Measurements from ENCODE around the gene CRIM1.

CRIM1 gene

GRCh38 chr2:36397728-36398413 is 42.3 kb downstream of the CRIM1 start:
- DNase-seq (ENCODE audit: low read depth): no peak

- DNase-seq (ENCODE audit: low read depth): no peak
Measured at GRCh38 chr2:36399050-36399449, 43.5 kb downstream of the CRIM1 start.

DNA sequence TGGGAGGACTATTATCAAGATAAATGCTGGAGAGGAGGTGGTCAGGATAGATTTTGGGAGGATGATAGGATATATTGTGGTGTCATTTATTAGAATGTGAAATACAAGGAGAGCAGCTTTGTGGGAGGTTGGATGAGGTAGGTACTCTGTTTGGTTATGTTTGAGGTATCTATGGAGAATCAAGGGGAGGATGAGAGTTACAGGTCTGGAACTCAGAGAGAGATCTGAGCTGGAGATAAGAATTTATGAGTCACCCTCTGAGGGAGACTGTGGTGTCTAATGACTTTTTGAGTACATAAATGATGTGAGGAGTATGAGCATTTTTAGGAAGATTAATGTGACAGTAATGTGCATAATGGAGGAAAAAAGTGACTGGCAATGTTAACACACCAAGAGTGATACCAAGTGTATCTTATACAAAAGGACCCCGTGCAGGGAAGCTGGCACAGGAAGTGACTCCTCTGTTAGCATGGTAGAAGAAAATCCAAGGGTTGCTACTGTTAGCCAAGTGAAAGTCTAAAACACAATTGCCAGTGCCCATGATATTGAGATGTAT is 48.2 kb downstream of the CRIM1 start:
- DNase-seq (ENCODE audit: low read depth): no peak

DNA sequence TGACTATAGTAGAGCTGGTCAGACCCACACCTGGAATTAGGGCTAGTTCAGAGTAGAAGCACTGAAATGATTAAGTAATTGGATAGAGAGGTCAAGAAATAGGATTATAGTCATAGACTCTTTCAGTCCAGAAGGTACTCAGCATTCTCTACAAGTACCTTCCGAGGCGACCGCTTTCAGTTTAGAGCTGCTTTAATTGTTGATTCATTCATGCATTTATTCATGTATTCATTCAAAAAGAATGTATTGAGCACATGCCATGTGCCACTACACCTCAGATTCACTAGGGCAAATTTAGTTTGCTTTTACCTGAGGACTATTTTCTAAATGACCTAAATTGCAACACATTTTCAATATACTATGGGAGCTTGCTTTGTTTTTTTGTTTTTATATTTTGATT is 48.7 kb downstream of the CRIM1 start:
- DNase-seq (ENCODE audit: low read depth): no peak

DNA sequence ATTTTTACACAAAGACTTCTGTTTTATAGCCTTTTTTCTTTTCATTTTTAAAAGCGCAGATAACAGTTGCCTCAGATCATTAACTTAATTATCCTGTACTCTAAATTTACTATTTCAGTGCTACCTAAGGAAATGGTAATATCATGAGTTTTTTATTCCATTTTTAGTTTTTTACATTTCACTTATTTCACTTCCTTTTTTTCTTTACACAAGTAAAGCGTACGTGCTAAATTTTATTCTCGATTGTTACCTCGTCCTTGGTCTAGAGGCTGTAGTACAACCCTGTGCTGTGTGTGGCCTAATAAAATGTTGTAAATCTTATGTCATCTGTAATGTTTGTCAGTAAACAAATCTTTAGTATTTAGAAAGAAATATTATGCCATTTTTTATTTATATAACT is 49.2 kb downstream of the CRIM1 start:
- DNase-seq (ENCODE audit: low read depth): no peak

GRCh38 chr2:36405183-36405582 is 49.6 kb downstream of the CRIM1 start:
- no peak for DNase-seq (ENCODE audit: low read depth)

GRCh38 chr2:36406296-36406695 is 50.7 kb downstream of the CRIM1 start:
- no peak for DNase-seq (ENCODE audit: low read depth)

- no peak for DNase-seq (ENCODE audit: low read depth)
Measured at GRCh38 chr2:36407413-36407812, 51.8 kb downstream of the CRIM1 start.

- DNase-seq (ENCODE audit: low read depth): no peak
Measured at GRCh38 chr2:36408198-36408703, 52.7 kb downstream of the CRIM1 start.

GRCh38 chr2:36409335-36409734 is 53.8 kb downstream of the CRIM1 start:
- no peak for DNase-seq (ENCODE audit: low read depth)

GRCh38 chr2:36409935-36410334 is 54.4 kb downstream of the CRIM1 start:
- no peak for DNase-seq (ENCODE audit: low read depth)

- DNase-seq (ENCODE audit: low read depth): no peak
Measured at GRCh38 chr2:36410681-36411080, 55.1 kb downstream of the CRIM1 start.

DNA sequence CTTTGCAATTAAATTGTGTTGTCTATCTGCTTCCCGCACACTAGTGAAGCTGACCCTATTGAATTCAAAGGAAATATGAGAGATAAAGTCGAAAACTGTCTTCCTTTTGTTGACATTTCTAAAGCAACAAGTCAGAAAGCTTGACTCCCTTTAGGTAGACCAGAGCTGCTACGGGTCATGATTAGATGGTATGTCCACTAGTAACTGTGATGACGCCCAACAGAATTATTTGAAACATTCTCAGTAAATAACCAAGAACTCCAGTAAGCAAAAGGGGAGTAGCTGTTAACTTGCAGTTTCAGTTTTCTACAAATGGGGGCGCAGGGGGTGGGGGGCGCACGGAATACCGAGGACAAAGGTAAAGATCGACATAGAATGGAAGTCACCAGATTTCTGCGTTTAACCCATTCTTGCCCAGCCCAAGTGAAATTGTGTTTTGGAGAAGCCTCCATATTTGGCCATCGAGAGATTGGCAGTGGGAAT is 56.4 kb downstream of the CRIM1 start:
- DNase-seq (ENCODE audit: low read depth): no peak

DNA sequence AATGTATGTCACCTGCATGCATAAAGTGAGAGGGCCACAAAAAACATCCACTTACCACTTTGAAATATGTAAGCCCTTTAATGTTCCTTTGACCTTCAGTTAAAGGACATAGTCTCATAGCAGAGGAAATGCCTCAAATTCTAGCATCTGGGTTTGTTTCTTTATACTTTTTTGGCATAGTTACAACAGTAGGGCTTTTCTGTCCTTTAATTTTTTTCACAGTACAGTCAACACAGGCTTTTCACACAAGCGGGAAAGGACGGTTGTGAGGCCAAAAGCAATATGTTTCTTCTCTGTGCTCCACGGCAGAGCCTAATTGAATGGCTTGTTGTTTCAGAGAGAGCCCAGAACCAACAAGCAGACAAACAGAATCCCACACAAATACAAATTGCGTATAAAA is 57.6 kb downstream of the CRIM1 start:
- no peak for DNase-seq (ENCODE audit: low read depth)

DNA sequence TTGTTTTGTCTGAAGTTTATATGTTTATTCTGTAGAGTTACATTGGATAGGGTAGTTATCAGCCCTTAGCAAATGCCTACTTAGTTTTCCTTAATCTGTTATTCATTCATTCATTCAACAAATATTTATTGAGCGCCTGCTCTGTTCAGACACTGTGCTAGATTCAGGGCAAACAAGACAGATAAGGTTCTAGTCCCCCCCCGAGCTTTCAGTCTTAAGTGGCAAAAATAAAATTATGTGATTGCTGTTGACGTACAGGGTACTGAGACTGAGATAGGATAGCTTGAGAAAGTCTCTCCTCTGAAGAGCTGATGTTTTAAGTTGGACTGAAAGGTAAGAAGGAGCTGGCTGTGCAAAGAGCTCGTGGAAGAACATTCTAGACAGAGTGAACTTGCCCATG is 58.7 kb downstream of the CRIM1 start:
- DNase-seq (ENCODE audit: low read depth): no peak

DNA sequence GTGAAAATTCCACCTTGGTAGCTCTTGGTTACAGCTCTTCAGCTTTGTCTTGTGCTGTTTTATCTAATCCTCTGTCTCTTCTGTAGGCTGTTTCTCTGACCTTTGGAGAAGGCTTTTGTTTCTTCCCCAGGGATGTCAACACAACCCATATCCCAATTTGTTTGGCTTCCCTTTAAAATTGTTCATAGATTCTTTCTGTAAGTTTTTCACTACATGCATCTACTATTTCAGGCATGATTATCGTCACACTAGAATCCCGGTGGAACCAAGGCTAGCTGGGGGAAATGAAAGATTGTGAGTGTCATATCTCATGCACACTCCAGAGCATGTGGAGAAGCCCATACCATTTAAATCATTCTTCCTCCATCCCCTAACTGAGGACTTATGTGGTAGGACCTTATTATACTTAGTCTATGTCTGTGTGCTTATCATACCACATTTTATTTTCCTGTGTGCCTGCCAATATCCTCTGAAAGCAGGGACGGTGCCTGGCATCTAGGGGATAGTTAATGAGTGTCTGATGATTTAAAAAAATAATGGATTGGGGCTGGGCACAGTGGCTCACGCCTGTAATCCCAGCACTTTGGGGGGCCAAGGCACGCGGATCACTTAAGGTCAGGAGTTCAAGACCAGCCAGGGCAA is 59.9 kb downstream of the CRIM1 start:
- no peak for DNase-seq (ENCODE audit: low read depth)

- no peak for DNase-seq (ENCODE audit: low read depth)
Measured at GRCh38 chr2:36416370-36417165, 61.0 kb downstream of the CRIM1 start.

GRCh38 chr2:36420569-36421181 is 65.1 kb downstream of the CRIM1 start:
- DNase-seq (ENCODE audit: low read depth): no peak

DNA sequence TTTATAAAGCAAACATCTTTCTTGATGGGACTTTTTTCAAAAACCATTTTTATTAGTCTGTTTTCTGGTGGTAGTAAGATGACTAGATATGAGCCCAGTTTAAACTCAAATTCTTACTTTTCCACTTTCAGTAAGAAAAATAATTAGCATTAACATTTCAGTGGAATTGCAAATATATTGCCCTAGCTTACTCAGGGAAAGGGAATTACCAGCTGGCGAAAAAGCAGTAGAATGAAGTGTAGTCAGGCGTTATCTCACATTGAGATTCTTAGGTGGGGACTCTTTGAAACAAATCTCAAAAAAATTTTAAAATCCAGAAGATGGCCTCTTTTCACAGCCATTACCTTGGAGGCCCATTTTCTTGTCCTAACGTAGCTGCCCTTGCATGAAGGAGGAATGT is 65.8 kb downstream of the CRIM1 start:
- DNase-seq (ENCODE audit: low read depth): no peak

- DNase-seq (ENCODE audit: low read depth): no peak
Measured at GRCh38 chr2:36423172-36423571, 67.6 kb downstream of the CRIM1 start.

- DNase-seq (ENCODE audit: low read depth): no peak
Measured at GRCh38 chr2:36423619-36424120, 68.1 kb downstream of the CRIM1 start.
